Osteocyte (in vitro differentiated cells): ENCODE data around the gene TSPAN2. TPM values are rescaled to one million over a fixed set of nuclear protein-coding genes. Genes with fewer than 3 reads are reported as not detected.

Source experiments
- DNase-seq: peaks from one replicate; pipeline ENCODE4 v3.0.0; 2021; ENCODE audit warnings: mixed read lengths; ENCODE audit not compliant: unreplicated experiment; ENCODE audit errors: extremely low spot score
- H3K27ac Mint-ChIP-seq: one replicate; pipeline ENCODE4 v1.8.0; 2021; ENCODE audit warnings: mild to moderate bottlenecking, mixed read lengths; ENCODE audit not compliant: unreplicated experiment
- H3K27me3 Mint-ChIP-seq: one replicate; pipeline ENCODE4 v1.8.0; 2021; ENCODE audit warnings: mixed read lengths; ENCODE audit not compliant: unreplicated experiment
- H3K36me3 Mint-ChIP-seq: one replicate; pipeline ENCODE4 v1.8.0; 2021; ENCODE audit warnings: mixed read lengths; ENCODE audit not compliant: unreplicated experiment
- H3K4me1 Mint-ChIP-seq: one replicate; pipeline ENCODE4 v1.8.0; 2021; ENCODE audit warnings: mixed read lengths; ENCODE audit not compliant: unreplicated experiment
- H3K4me3 Mint-ChIP-seq: one replicate; pipeline ENCODE4 v1.8.0; 2021; ENCODE audit warnings: mild to moderate bottlenecking, moderate library complexity, mixed read lengths; ENCODE audit not compliant: unreplicated experiment
- H3K9me3 Mint-ChIP-seq: one replicate; pipeline ENCODE4 v1.8.0; 2021; ENCODE audit warnings: mixed read lengths; ENCODE audit not compliant: unreplicated experiment
- total RNA-seq: library from RNA; stranded (reverse); gene quantifications from 2 replicates; pipeline ENCODE4 v1.2.1, GENCODE V29; 2021
- TF ChIP-seq, protein P1 (sequence below): fragments of 200-600 bp; sonication (generic); IDR thresholded peaks from 2 replicates; pipeline ENCODE4 v1.5.0; 2021; ENCODE audit warnings: antibody characterized with exemption, mild to moderate bottlenecking, moderate library complexity

The TSPAN2 gene
- total RNA-seq, 1 donor from 2014 or later: 3.5 TPM

DNA sequence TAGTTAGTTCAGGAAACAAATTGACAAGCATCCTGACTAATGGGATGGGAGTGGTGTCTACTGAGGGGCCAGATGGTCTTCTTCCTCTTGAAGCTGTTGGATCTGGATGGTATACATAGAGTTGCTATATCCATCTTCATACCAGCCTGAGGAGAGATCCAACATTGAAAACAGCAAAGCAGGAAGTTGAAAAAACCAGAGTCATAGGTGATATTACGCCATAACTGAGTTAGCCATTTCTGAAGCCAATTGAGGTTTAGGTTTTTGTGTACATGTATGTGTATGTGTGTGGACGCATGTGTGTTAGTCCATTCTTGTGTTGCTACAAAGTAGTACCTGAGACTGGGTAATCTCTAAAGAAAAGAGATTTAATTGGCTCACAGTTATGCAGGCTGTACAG lies 2.3 kb upstream of the TSPAN2 start:
- Mint-ChIP-seq H3K27ac (no peak overlapping the region), H3K27me3 (peaks cover 4% of the 10 kb centered on the region), H3K9me3 (no peaks in the 10 kb centered on the region), H3K36me3 (no peaks in the 10 kb centered on the region), H3K4me3 (no peak overlapping the region), H3K4me1 (peaks cover 9% of the 10 kb centered on the region)
- DNase-seq: no peak
- TF ChIP-seq, protein P1, sequence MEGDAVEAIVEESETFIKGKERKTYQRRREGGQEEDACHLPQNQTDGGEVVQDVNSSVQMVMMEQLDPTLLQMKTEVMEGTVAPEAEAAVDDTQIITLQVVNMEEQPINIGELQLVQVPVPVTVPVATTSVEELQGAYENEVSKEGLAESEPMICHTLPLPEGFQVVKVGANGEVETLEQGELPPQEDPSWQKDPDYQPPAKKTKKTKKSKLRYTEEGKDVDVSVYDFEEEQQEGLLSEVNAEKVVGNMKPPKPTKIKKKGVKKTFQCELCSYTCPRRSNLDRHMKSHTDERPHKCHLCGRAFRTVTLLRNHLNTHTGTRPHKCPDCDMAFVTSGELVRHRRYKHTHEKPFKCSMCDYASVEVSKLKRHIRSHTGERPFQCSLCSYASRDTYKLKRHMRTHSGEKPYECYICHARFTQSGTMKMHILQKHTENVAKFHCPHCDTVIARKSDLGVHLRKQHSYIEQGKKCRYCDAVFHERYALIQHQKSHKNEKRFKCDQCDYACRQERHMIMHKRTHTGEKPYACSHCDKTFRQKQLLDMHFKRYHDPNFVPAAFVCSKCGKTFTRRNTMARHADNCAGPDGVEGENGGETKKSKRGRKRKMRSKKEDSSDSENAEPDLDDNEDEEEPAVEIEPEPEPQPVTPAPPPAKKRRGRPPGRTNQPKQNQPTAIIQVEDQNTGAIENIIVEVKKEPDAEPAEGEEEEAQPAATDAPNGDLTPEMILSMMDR: no peak

DNA sequence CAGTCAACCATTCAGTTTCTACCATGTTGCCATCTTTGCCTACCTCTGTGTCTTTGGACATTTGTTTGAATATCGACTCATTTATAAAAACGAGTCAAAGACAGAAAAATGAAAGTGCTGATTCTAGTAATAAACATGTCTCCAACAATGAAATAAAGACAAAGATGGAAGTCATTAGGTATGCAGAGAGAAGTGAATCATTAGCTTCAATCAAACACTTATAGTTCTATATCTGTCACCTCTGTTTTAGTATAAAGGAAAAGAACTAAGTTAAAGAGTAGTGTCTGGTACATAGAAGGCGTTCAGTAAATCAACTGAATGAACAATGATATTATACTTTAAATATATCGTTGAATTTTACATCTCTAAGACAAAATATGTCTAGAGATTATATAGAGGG lies 1.7 kb upstream of the TSPAN2 start:
- TF ChIP-seq, protein P1: no peak
- H3K4me1 Mint-ChIP-seq: peaks cover 9% of the 10 kb centered on the region
- no peak overlapping the region for H3K27ac Mint-ChIP-seq
- H3K27me3 Mint-ChIP-seq: peaks cover 2% of the 10 kb centered on the region
- no peaks in the 10 kb centered on the region for H3K9me3 Mint-ChIP-seq
- H3K4me3 Mint-ChIP-seq: no peak overlapping the region
- H3K36me3 Mint-ChIP-seq: no peaks in the 10 kb centered on the region
- DNase-seq: no peak

DNA sequence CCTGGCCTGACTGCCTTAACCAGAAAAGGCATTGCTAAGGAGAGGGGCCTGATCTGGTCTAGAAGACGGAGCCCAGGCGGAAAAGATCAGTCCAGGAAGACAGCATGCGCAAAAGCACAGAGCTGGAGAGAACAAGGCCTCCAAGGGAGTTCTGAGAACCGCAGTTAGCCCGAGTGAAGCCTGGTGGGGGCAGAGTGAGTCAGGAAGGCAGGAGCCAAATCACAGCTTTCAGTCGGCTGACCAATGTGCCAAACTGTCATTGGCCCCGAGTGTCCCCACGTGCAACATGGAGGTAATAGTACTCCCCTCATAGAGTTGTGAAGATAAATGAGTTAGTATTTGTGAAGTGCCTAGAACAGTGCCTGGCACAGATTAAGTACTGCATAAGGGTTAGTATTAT lies 1.2 kb upstream of the TSPAN2 start:
- no peak for DNase-seq
- Mint-ChIP-seq H3K36me3 (no peaks in the 10 kb centered on the region), H3K4me3 (no peak overlapping the region), H3K4me1 (peaks cover 9% of the 10 kb centered on the region), H3K27ac (no peak overlapping the region), H3K27me3 (peaks cover 2% of the 10 kb centered on the region), H3K9me3 (no peaks in the 10 kb centered on the region)
- TF ChIP-seq, protein P1: no peak

DNA sequence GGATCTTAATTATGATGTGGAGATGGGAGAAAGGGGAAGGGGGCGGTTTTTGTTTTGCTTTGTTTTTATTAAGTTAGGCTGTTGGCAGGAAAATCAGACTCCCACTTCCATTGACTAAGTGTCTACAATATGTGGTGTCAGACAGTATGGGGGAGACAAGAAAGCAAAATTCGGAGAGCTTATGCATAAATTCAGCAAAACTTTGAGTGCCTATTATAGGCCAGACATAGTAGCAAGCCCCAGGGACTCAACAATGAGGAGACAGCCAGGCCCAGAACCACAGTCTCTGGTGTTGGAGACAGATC lies 835 bp upstream of the TSPAN2 start:
- no peaks in the 10 kb centered on the region for H3K36me3 Mint-ChIP-seq
- TF ChIP-seq, protein P1: no peak
- no peak for DNase-seq
- H3K4me3 Mint-ChIP-seq: peak overlapping the region; percentile 76
- no peak overlapping the region for H3K27ac Mint-ChIP-seq
- no peaks in the 10 kb centered on the region for H3K9me3 Mint-ChIP-seq
- peaks cover 2% of the 10 kb centered on the region for H3K27me3 Mint-ChIP-seq
- peaks cover 9% of the 10 kb centered on the region for H3K4me1 Mint-ChIP-seq

DNA sequence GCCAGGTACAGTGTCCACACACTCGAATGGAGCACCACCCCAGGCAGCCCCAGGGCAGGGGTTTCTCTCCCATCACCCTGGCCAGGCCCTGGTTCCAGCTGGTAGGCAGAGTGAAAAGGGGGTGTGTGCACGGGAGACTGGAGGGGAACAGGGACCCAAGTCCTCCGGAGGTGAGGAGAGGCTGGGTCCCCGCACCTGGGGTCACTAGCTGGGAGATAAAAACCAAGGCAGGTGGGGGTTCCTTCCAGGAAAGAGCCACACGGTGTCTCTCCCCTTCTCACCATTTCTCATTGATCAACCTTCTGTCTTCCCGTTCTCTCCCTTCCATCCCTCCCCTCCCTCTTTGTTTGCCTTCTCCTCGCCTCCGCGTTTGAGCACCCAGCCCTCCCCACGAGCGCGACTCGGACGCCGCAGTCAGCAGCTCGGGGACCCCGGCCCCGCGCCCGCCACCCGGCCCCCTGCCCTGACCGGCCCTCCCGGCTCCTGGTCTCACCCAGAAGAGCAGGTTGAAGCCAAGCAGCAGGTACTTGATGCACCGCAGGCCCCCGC lies 358 bp downstream of the TSPAN2 start:
- TF ChIP-seq, protein P1: no peak
- H3K36me3 Mint-ChIP-seq: no peaks in the 10 kb centered on the region
- no peak overlapping the region for H3K27ac Mint-ChIP-seq

More for the DNA sequence above, 358 bp downstream of the TSPAN2 start:
- no peaks in the 10 kb centered on the region for H3K9me3 Mint-ChIP-seq
- peaks cover 9% of the 10 kb centered on the region for H3K4me1 Mint-ChIP-seq
- H3K4me3 Mint-ChIP-seq: peak overlapping the region; percentile 63
- DNase-seq: no peak
- peaks cover 2% of the 10 kb centered on the region for H3K27me3 Mint-ChIP-seq
